ENCODE results near the gene ITGAX. TPM values are rescaled to one million over a fixed set of nuclear protein-coding genes. Genes with fewer than 3 reads are reported as not detected.
A peak's percentile ranks its signal among the peaks of the same experiment; 100 is the strongest.

Gene ITGAX
- total RNA-seq, 1 donor from 2014 or later: 1.0 TPM

- peak overlapping the region; percentile 45 to 87 (median 80) for H3K4me3 ChIP-seq (ENCODE audit: low read length in 3 of 3)
Measured at GRCh38 chr16:31429314-31429713, 74.3 kb downstream of the ITGAX start.

GRCh38 chr16:31429796-31430195 lies 74.8 kb downstream of the ITGAX start:
- peaks cover 43 to 66% (median 53%) of the 10 kb centered on the region in 3 donors for H3K4me1 ChIP-seq (ENCODE audit: control insufficient read depth in 3 of 3, insufficient read depth in 3 of 3, low read length in 3 of 3)

More at GRCh38 chr16:31429314-31429713, 74.3 kb downstream of the ITGAX start:
- Histone ChIP-seq H3K4me1 (ENCODE audit: control insufficient read depth in 3 of 3, insufficient read depth in 3 of 3, low read length in 3 of 3) (peaks cover 43 to 70% (median 54%) of the 10 kb centered on the region in 3 donors), H3K36me3 (ENCODE audit: control insufficient read depth in 3 of 3, insufficient read depth in 3 of 3, low read length in 3 of 3) (peaks cover 9 to 14% (median 13%) of the 10 kb centered on the region in 3 donors), H3K27ac (ENCODE audit: low read depth, low read length) (peak overlapping the region; percentile 99), H3K9me3 (ENCODE audit: control insufficient read depth in 3 of 3, low read length in 3 of 3) (no peaks in the 10 kb centered on the region), H3K27me3 (ENCODE audit: control insufficient read depth in 3 of 3, insufficient read depth in 3 of 3, low read length in 3 of 3) (no peaks in the 10 kb centered on the region), H3K9ac (ENCODE audit: low read depth in 1 of 3, low read length in 3 of 3) (peak overlapping the region; percentile 88 to 98 (median 95))

GRCh38 chr16:31430380-31431052 lies 75.5 kb downstream of the ITGAX start:
- H3K9me3 ChIP-seq (ENCODE audit: control insufficient read depth in 3 of 3, low read length in 3 of 3): no peaks in the 10 kb centered on the region
- H3K27me3 ChIP-seq (ENCODE audit: control insufficient read depth in 3 of 3, insufficient read depth in 3 of 3, low read length in 3 of 3): no peaks in the 10 kb centered on the region
- peaks cover 7 to 14% (median 13%) of the 10 kb centered on the region in 3 donors for H3K36me3 ChIP-seq (ENCODE audit: control insufficient read depth in 3 of 3, insufficient read depth in 3 of 3, low read length in 3 of 3)
- H3K4me3 ChIP-seq (ENCODE audit: low read length in 3 of 3): peak overlapping the region in 1 of 3 donors; percentile 5
- peak overlapping the region; percentile 99 for H3K27ac ChIP-seq (ENCODE audit: low read depth, low read length)
- H3K4me1 ChIP-seq (ENCODE audit: control insufficient read depth in 3 of 3, insufficient read depth in 3 of 3, low read length in 3 of 3): peaks cover 43 to 59% (median 53%) of the 10 kb centered on the region in 3 donors
- H3K9ac ChIP-seq (ENCODE audit: low read depth in 1 of 3, low read length in 3 of 3): peak overlapping the region; percentile 10 to 98 (median 50)

More at GRCh38 chr16:31429796-31430195, 74.8 kb downstream of the ITGAX start:
- Histone ChIP-seq H3K9ac (ENCODE audit: low read depth in 1 of 3, low read length in 3 of 3) (peak overlapping the region; percentile 45 to 98 (median 88)), H3K27me3 (ENCODE audit: control insufficient read depth in 3 of 3, insufficient read depth in 3 of 3, low read length in 3 of 3) (no peaks in the 10 kb centered on the region), H3K27ac (ENCODE audit: low read depth, low read length) (peak overlapping the region; percentile 99), H3K9me3 (ENCODE audit: control insufficient read depth in 3 of 3, low read length in 3 of 3) (no peaks in the 10 kb centered on the region), H3K36me3 (ENCODE audit: control insufficient read depth in 3 of 3, insufficient read depth in 3 of 3, low read length in 3 of 3) (peaks cover 9 to 14% (median 13%) of the 10 kb centered on the region in 3 donors), H3K4me3 (ENCODE audit: low read length in 3 of 3) (no peak overlapping the region)

Other genes with a start within 250 kb of the ITGAX start
- 8.9 TPM for gene BCKDK, start 246.8 kb upstream of the ITGAX start, total RNA-seq
- gene KAT8, start 237.5 kb upstream of the ITGAX start, total RNA-seq: 43.3 TPM
- gene PRSS8, start 219.4 kb upstream of the ITGAX start, total RNA-seq: not detected
- 0.52 TPM for gene PRSS36, start 205.1 kb upstream of the ITGAX start, total RNA-seq
- 40.2 TPM for gene FUS, start 175.0 kb upstream of the ITGAX start, total RNA-seq
- 27.1 TPM for gene PYCARD, start 152.4 kb upstream of the ITGAX start, total RNA-seq
- 45.4 TPM for gene TRIM72, start 141.1 kb upstream of the ITGAX start, total RNA-seq
- gene PYDC1, start 138.0 kb upstream of the ITGAX start, total RNA-seq: not detected
- 8.4 TPM for gene ITGAM, start 95.2 kb upstream of the ITGAX start, total RNA-seq
- under 0.01 TPM for gene ITGAD, start 38.2 kb downstream of the ITGAX start, total RNA-seq
- 49.1 TPM for gene COX6A2, start 73.2 kb downstream of the ITGAX start, total RNA-seq
- 0.52 TPM for gene ZNF843, start 87.6 kb downstream of the ITGAX start, total RNA-seq
- gene ARMC5, start 104.3 kb downstream of the ITGAX start, total RNA-seq: 6.8 TPM
- gene TGFB1I1, start 117.0 kb downstream of the ITGAX start, total RNA-seq: 30.8 TPM
- gene SLC5A2, start 127.9 kb downstream of the ITGAX start, total RNA-seq: not detected
- 30.8 TPM for gene RUSF1, start 153.2 kb downstream of the ITGAX start, total RNA-seq
- 150 TPM for gene AHSP, start 172.7 kb downstream of the ITGAX start, total RNA-seq

Measured in skeletal muscle tissue (tissue), 4 donors.